Liver (tissue), 9 donors: Measurements from ENCODE around the gene TAS1R2. TPM values are rescaled to one million over a fixed set of nuclear protein-coding genes. Genes with fewer than 3 reads are reported as not detected.

ENCODE experiments used
- DNase-seq: peaks from one replicate; pipeline ENCODE4 v3.0.0-alpha.2; 2017; ENCODE audit warnings: low spot score
- H3K27ac ChIP-seq, 2 donors: one replicate each; pipeline ENCODE4 v1.7.0; 2013; ENCODE audit warnings: inconsistent platforms in 2 of 2, low read length in 2 of 2, control low read depth in 1 of 2, low read depth in 1 of 2, mild to moderate bottlenecking in 1 of 2
- H3K27me3 ChIP-seq, 4 donors: one replicate each; pipeline versions ENCODE4 v1.6.1 to v1.7.0; 2013; ENCODE audit warnings: low read length in 3 of 4, inconsistent platforms in 1 of 4, mild to moderate bottlenecking in 1 of 4, moderate library complexity in 1 of 4; ENCODE audit not compliant: control insufficient read depth in 4 of 4, insufficient read depth in 4 of 4
- H3K36me3 ChIP-seq, 4 donors: one replicate each; pipeline versions ENCODE4 v1.6.1 to v1.7.0; 2013; ENCODE audit warnings: low read length in 3 of 4, mild to moderate bottlenecking in 3 of 4, low read depth in 1 of 4, moderate library complexity in 1 of 4; ENCODE audit not compliant: control insufficient read depth in 4 of 4, insufficient read depth in 3 of 4
- H3K4me1 ChIP-seq, 4 donors: one replicate each; pipeline versions ENCODE4 v1.6.1 to v1.7.0; 2013; ENCODE audit warnings: low read length in 3 of 4, mild to moderate bottlenecking in 3 of 4, moderate library complexity in 1 of 4; ENCODE audit not compliant: control insufficient read depth in 4 of 4, insufficient read depth in 4 of 4
- H3K4me3 ChIP-seq, 3 donors: one replicate each; pipeline versions ENCODE4 v1.6.1 to v1.7.0; 2013; ENCODE audit warnings: low read length in 3 of 3, control low read depth in 1 of 3, low read depth in 1 of 3, mild to moderate bottlenecking in 1 of 3
- H3K9ac ChIP-seq, 2 donors: one replicate each; pipeline ENCODE4 v1.7.0; 2013; ENCODE audit warnings: low read length in 2 of 2, mild to moderate bottlenecking in 2 of 2, moderate library complexity in 2 of 2, control low read depth in 1 of 2, low read depth in 1 of 2
- H3K9me3 ChIP-seq, 4 donors: one replicate each; pipeline versions ENCODE4 v1.6.1 to v1.7.0; 2013; ENCODE audit warnings: low read length in 3 of 4; ENCODE audit not compliant: control insufficient read depth in 4 of 4
- ATF3 ChIP-seq: IDR thresholded peaks from 2 replicates; pipeline ENCODE4 v1.6.1; 2016; ENCODE audit warnings: antibody characterized with exemption
- CTCF ChIP-seq: fragments of 150-350 bp; IDR thresholded peaks from 2 replicates; pipeline ENCODE4 v1.5.1; 2017; ENCODE audit warnings: improper control_type of control experiment, low read depth, low read length; ENCODE audit not compliant: missing input control
- EGR1 ChIP-seq, 2 donors: IDR thresholded peaks; 2 replicates each; pipeline ENCODE4 v1.6.1; 2016 to 2018; ENCODE audit warnings: antibody characterized with exemption in 2 of 2, low read depth in 2 of 2
- FOXA1 ChIP-seq: IDR thresholded peaks from 2 replicates; pipeline ENCODE4 v1.6.1; 2016; ENCODE audit warnings: antibody characterized with exemption
- FOXA2 ChIP-seq: IDR thresholded peaks from 2 replicates; pipeline ENCODE4 v1.6.1; 2016; ENCODE audit warnings: antibody characterized with exemption
- GABPA ChIP-seq, 2 donors: IDR thresholded peaks in 1 of 2; conservative IDR thresholded peaks in 1 of 2; 2 replicates each; pipeline ENCODE4 v1.6.1; 2016; ENCODE audit warnings: antibody characterized with exemption in 2 of 2, mild to moderate bottlenecking in 1 of 2, moderate library complexity in 1 of 2
- HNF4A ChIP-seq, 2 donors: conservative IDR thresholded peaks; 2 replicates each; pipeline ENCODE4 v1.6.1; 2016; ENCODE audit warnings: antibody characterized with exemption in 2 of 2, mild to moderate bottlenecking in 2 of 2
- HNF4G ChIP-seq: IDR thresholded peaks from 2 replicates; pipeline ENCODE4 v1.6.1; 2016; ENCODE audit warnings: antibody characterized with exemption
- JUND ChIP-seq, 2 donors: IDR thresholded peaks; 2 replicates each; pipeline ENCODE4 v1.6.1; 2016; ENCODE audit warnings: antibody characterized with exemption in 2 of 2
- MAX ChIP-seq: IDR thresholded peaks from 2 replicates; pipeline ENCODE4 v1.6.1; 2016; ENCODE audit warnings: antibody characterized with exemption
- NR2F2 ChIP-seq: IDR thresholded peaks from 2 replicates; pipeline ENCODE4 v1.6.1; 2016; ENCODE audit warnings: antibody characterized with exemption
- REST ChIP-seq: IDR thresholded peaks from 2 replicates; pipeline ENCODE4 v1.6.1; 2016; ENCODE audit warnings: antibody characterized with exemption, mild to moderate bottlenecking
- RXRA ChIP-seq, 2 donors: IDR thresholded peaks; 2 replicates each; pipeline ENCODE4 v1.6.1; 2017 to 2018; ENCODE audit warnings: antibody characterized with exemption in 2 of 2, mild to moderate bottlenecking in 1 of 2
- SP1 ChIP-seq: IDR thresholded peaks from 2 replicates; pipeline ENCODE4 v1.6.1; 2018; ENCODE audit warnings: antibody characterized with exemption, mild to moderate bottlenecking
- TAF1 ChIP-seq: conservative IDR thresholded peaks from 2 replicates; pipeline ENCODE4 v1.6.1; 2016; ENCODE audit warnings: antibody characterized with exemption, mild to moderate bottlenecking
- YY1 ChIP-seq: IDR thresholded peaks from 2 replicates; pipeline ENCODE4 v1.6.1; 2016; ENCODE audit warnings: antibody characterized with exemption, mild to moderate bottlenecking
- WGBS: extraction: QIAGEN DNeasy Blood & Tissue Kit; methylation state at CpG from one replicate; pipeline ENCODE4 v1.1.7; 2013; 5-methylcytosine and 5-hydroxymethylcytosine counted together
- polyA plus RNA-seq, 2 donors: library from polyadenylated mRNA; stranded (reverse) in 1 of 2; unstranded in 1 of 2; fragments of 200-250 nt in 1 of 2; fragments of >200 nt in 1 of 2; fragmentation: Nextera tagmentation in 1 of 2; extraction: Ambion mirVana in 1 of 2; gene quantifications; one replicate each; pipeline versions ENCODE4 v1.2.1 to v1.2.3, GENCODE V29; 2013 to 2015
- total RNA-seq, 2 donors: library from RNA; depleted of rRNA; stranded (reverse); fragments of >200 nt; gene quantifications; one replicate each; pipeline ENCODE4 v1.2.3, GENCODE V29; 2014
- donor health status: healthy.
- donor health status: healthy.
- donor health status: healthy.
- donor health status: healthy.
- donor health status: healthy.

The TAS1R2 gene
- total and polyA plus RNA-seq, 4 donors = not detected

- no peak for TF ChIP-seq REST
- no peak for TF ChIP-seq SP1
- no peak for TF ChIP-seq YY1
- TF ChIP-seq ATF3 = no peak
- TF ChIP-seq HNF4A (conservative IDR thresholded peaks at IDR 0.05) = no peak
- TF ChIP-seq FOXA1 = no peak
- TF ChIP-seq HNF4G = no peak
Observed at GRCh38 chr1:18817316-18817715, 42.1 kb downstream of the TAS1R2 start (continued).

GRCh38 chr1:18816808-18817207, 42.7 kb downstream of the TAS1R2 start:
- Histone ChIP-seq H3K9me3 (no peaks in the 10 kb centered on the region), H3K36me3 (no peaks in the 10 kb centered on the region), H3K9ac (no peak overlapping the region), H3K27ac (no peak overlapping the region), H3K27me3 (peaks cover 0 to 7% (median 1%) of the 10 kb centered on the region in 4 donors), H3K4me1 (peaks cover 0 to 4% (median 1%) of the 10 kb centered on the region in 4 donors), H3K4me3 (no peak overlapping the region)
- TF ChIP-seq CTCF = no peak
- no peak for DNase-seq
- 68% methylated on average over 2 of the region's 2 CpGs for WGBS

- Histone ChIP-seq H3K9me3 (no peaks in the 10 kb centered on the region), H3K4me1 (no peaks in the 10 kb centered on the region), H3K4me3 (no peak overlapping the region), H3K36me3 (no peaks in the 10 kb centered on the region), H3K27me3 (peaks cover 0 to 5% (median 1%) of the 10 kb centered on the region in 4 donors), H3K27ac (no peak overlapping the region), H3K9ac (no peak overlapping the region)
- DNase-seq = no peak
- 60% methylated on average over 10 of the region's 10 CpGs for WGBS
- TF ChIP-seq EGR1 (IDR thresholded peaks at IDR 0.05; ENCODE audit: low read depth in 2 of 2) = no peak
- no peak for TF ChIP-seq SP1
- no peak for TF ChIP-seq RXRA (IDR thresholded peaks at IDR 0.05)
- TF ChIP-seq HNF4G = no peak
- TF ChIP-seq JUND (IDR thresholded peaks at IDR 0.05) = no peak
- no peak for TF ChIP-seq CTCF
- TF ChIP-seq HNF4A (conservative IDR thresholded peaks at IDR 0.05) = no peak
- TF ChIP-seq FOXA1 = no peak
- no peak for TF ChIP-seq YY1
- TF ChIP-seq ATF3 = no peak
- TF ChIP-seq REST = no peak
- no peak for TF ChIP-seq NR2F2
- TF ChIP-seq GABPA (IDR thresholded peaks at IDR 0.05 in 1 of 2, conservative IDR thresholded peaks at IDR 0.05 in 1 of 2) = no peak
- no peak for TF ChIP-seq MAX
- no peak for TF ChIP-seq FOXA2
- no peak for TF ChIP-seq TAF1
Observed at GRCh38 chr1:18814874-18815531, 44.5 kb downstream of the TAS1R2 start.
